NCI-H345 treated with DMSO at 0.1 percent for 48 hours (cell line): ENCODE results near the gene EFCAB3.
"Not testable (repeated sequence)": the region's sequence is repeated elsewhere in the genome, so short reads cannot be mapped to it uniquely, and the experiment has no call there.

Experiments used
- DNase-seq: peaks from one replicate; lab custom pipeline; 2025; ENCODE audit not compliant: unreplicated experiment; lab: John Stamatoyannopoulos, UW

The EFCAB3 gene

DNA sequence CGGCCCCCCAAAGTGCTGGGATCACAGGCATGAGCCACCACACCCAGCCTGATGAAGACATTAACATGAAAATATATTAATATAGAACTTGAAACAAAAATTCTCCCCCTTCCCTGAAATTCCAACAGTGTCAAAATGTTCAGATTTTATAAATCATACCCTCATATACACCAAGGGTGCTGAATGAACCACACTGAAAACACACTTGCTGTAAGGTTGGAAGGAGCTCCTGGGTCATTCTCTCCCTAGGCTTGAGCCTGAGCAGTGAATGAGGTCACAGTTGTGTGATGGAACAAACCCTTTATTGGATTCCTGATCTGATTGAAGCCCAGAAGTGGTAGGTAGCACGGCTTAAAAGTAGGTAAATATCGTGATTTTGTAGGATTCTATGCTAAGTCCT, at the start of gene EFCAB3:
TSS of gene EFCAB3 (plus strand) at position 301 of the 400 bp plus-strand sequence. CDS start 2,427 bp downstream, outside the sequence.
- no peak for DNase-seq

DNA sequence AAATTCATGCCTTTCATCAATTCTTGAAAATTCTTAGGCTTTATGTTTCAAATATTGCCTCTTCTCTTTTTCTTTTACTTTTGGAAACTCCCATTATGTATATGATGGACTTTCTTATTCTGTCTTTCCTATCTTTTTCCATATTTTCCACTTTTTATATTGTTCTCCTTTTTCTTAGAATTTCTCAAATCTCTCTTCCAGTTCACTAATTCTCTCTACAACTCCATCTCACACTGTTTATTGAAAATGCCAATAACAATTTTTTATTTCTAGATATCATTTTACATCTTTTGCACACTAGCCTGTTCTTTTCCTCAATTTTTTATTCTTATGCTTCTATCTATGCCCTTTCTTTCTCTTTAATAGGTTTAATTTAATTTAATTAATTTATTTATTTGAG, 43.8 kb upstream of the EFCAB3 start:
- DNase-seq: no peak

DNA sequence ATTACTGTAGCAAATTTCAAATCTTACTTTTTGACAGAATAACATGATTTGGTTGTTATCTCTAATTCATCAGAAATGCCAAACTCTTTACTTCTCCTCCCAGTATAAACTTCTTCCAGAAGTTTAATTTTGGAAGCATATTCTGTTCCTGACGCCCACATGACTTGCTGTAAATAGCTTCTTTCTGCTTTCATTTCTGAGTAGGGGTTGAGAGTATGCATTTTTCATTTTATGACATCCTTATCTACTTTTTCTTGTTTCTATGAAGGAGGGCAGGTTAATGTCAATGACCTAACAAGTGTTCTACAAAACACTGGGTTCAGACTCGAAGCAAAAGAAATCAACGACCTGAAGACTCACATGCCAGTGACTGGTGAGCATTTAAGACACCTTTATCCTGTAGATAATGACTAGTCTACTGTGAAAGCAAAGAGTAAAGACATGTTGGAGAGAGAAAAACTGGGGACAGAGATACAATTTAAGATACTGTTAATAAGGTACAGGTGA, 36.5 kb upstream of the EFCAB3 start:
- DNase-seq: no peak

DNA sequence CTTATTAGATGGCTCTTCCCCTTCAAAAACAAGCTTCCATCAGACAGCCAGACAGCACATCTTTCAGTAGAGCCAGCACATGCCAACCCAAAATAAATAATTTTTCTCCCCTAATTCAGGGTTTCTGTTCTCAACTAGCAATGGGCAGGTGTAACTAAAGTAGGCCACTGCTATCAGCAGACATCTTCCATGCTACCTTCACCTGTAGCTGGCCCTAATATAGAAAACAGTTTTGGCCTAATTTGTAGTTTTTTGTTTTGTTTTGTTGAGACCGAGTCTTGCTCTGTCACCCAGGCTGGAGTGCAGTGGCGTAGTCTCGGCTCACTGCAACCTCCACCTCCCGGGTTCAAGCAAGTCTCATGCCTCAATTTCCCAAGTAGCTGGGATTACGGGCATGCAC, 29.2 kb upstream of the EFCAB3 start:
- no peak for DNase-seq

DNA sequence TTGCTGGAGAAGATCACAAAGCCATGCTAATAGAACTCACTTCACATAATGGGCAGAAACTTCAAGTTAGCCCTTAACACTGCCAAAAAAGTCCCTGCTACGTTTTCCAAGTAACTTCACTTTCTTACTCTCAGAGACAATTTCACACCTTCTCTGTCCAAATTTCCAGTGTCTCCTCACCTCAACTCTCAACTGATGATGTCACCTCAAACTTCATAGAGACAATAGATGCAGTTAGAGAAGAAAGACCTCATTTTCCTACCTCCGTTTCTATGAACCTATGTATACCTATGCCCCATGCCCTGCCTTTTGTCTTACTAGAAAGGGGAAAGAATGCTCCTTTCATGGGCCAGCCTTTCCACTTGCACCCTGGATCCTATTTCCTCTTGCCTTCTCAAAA, 14.2 kb upstream of the EFCAB3 start:
- DNase-seq: no peak

DNA sequence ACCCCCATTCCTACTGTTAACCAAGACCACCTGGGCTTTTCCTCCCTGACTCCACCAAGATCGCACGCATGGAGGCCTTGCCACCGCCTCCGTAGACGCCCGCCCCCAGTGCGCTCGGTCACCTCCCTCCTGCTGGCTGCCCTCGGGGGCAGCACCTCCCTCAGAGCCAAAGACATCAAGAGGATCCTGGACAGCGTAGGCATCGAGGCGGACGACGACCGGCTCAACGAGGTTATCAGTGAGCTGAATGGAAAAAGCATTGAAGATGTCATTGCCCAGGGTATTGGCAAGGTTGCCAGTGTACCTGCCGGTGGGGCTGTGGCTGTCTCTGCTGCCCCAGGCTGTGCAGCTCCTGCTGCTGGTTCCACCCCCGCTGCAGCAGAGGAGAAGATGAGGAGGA, 1.2 kb downstream of the EFCAB3 start:
- DNase-seq: no peak

DNA sequence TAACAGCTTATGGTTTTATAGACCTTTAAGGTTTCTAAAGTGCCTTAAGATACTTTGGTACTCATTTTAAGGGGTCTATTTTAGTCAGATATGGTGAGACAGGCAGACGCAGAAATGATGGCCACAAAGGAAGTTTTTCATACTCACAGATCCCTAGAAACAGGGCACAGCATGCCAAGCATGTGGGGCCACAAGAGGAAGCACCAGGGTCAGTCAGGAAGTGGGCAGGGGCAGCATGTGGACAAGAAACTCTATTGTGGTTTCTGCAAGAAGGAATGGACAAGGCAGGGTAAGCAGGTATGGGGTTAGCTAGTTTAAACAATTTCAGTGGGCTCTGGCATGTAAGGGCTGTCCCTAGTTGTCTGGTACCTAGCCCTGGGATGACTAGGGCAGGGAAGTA, 8.5 kb downstream of the EFCAB3 start:
- DNase-seq: no peak

DNA sequence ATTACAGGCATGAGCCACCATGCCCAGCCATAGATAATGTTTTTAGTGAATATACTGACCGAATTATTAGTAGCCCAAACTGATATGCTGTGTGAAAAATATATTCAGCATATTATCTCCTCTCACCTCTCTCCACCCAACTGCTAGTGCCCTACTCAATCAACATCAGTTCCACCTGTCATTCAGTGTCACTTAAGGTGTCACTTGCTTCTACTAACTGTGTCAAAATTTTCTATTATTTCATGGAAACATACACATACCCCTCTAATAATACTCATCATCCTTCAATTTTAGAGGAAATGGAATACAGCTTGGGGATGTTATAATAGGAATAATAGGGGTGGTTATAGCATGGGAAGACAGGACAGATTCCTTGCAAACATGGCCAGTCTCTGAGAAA, 12.6 kb downstream of the EFCAB3 start:
- no peak for DNase-seq

DNA sequence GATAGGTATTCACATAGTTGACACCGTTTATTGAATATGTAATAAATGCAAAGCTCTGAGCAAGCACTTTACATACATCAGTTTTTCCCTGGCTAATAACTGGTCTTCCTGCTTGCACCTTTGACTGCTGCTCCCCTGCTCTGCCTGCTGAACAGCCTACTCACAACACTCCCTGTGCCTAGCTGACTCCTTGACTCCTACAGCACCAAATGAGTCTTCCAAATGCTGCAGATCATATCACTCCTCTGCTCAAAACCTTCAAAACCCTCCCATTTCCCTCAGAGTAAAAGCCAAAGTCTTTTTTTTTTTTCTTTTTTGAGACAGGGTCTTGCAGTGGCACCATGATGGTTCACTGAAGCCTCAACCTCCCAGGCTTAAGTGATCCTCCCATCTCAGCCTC, 18.5 kb downstream of the EFCAB3 start:
- DNase-seq: no peak

DNA sequence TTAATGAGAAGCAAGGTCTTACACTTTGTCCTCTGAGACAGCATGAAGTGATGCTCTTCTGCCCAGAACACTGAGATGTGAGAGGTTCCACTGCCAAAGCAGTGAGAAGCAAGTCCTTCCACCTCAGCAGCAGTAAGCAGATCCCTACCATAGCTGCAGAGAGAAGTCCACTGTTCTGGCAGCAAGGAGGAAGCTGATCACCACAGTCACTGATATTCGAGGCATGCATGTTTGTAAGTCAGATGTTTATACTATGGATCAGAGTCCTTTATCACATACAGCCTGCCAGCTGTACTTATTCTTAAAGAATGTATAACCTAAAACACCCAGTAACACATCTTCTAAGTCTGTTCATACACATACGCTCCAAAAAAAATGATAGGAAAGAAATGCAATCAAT, 25.1 kb downstream of the EFCAB3 start:
- no peak for DNase-seq

DNA sequence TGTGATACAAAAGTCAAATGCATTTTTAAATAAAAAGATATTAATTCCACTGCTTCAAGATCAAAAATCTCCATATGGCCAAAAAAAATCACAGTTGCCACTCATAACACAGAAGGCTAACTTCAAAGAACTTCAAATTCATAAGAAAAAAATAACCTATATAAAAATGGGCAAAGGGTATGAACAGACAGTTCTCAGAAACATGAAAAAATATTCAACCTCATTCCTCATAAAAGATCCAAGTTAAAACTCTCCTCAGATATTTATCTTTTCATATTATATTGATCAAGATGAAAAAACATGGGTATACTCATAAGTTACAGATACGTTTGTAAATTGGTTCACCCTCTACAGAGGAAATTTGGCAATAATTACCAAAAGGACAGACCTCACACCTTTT, 32.7 kb downstream of the EFCAB3 start:
- DNase-seq: not testable (repeated sequence)

DNA sequence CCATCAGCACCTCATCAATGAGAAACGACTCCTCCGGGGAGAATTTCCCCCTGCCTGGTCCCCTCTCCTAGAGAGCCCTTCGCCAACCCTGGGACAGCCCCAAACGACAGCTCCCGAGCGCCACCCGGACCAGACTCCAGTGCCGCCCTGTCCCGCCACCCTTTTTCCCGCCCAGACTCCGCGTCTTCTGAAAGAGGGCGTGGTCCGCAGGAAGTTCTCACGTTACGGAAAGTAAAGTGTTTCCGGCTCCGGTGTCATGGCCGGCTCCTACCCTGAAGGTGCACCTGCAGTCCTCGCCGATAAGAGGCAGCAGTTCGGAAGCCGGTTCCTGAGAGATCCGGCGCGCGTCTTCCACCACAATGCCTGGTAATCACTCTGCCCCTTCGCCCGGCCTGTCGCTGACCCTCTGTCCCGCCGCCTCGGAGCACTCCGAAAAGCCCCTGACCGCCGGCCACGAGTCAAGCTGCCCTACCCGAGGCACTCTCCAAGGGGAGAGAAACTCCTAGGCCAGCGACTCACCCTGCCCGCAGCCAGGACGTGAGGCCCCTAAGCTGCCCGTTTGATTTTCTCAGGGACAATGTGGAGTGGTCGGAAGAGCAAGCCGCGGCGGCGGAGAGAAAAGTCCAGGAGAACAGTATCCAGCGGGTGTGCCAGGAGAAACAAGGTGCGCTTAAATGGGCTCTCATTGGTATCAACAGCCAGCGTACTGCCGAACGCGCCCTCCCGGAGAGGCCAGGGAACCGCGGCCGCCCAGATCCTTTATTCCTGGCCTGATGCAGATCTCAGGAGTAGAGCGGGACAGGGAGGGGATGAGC, 43.5 kb downstream of the EFCAB3 start, which contains the start of gene METTL2A:
TSS of gene METTL2A (plus strand) at position 251 of the 815 bp plus-strand sequence. CDS start at position 257, 6 bp downstream.
- DNase-seq: peak; percentile 87

DNA sequence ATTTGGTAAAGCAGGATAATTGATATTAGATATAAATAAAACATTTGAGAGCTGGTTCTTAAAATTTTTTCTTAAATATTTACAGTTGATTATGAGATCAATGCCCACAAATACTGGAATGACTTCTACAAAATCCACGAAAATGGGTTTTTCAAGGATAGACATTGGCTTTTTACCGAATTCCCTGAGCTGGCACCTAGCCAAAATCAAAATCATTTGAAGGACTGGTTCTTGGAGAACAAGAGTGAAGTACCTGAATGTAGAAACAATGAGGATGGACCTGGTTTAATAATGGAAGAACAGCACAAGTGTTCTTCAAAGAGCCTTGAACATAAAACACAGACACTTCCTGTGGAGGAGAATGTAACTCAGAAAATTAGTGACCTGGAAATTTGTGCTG, 45.9 kb downstream of the EFCAB3 start:
- DNase-seq: not testable (repeated sequence)

DNA sequence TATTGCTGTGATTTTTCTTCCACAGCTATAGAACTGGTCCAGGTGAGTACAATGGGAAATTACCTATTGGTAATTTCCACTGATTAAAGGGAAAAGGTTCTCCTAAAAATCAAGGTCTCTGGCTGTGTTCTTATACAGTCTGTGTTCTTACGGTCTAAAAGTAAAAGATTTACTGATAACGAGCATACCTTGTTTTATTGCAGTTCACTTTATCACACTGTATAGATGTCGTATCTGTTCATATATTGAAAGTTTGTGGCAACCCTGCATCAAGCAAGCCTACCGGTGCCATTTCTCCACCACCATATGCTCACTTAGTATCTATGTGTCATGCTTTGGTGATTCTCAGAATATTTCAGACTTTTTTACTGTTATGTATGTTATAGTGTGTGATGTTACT, 54.9 kb downstream of the EFCAB3 start:
- not testable (repeated sequence) for DNase-seq

DNA sequence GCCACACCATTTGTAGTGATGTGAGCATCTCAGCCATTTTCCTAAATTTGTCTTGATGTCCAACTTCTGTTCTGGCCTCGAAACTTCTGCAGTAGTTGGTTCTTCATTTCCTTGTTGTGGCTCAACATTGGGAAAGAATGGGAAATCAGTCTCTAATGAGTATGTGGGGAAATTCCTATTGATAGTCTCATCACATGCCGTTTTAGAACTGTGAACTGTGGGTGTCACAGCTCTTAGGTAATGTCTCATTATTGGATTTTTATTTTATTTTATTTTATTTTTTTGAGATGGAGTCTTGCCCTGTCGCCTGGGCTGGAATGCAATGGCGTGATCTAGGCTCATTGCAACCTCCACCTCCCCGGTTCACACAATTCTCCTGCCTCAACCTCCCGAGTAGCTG, 60.8 kb downstream of the EFCAB3 start:
- DNase-seq: not testable (repeated sequence)

DNA sequence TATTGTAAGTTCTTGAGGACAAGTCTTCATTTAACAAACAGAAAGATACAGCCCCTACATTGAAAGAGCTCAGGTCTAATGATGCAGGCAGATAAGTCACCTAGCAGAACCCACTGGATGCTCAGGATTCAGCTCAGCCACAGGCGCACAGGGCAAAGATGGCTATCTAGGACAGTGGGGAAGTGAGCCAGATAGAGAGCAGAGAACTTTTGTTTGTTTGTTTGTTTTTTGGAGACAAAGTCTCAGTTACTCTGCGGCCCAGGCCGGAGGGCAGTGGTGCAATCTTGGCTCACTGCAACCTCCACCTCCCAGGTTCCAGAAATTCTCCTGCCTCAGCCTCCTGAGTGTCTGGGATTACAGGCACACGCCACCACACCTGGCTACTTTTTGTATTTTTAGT, 63.7 kb downstream of the EFCAB3 start:
- no peak for DNase-seq

DNA sequence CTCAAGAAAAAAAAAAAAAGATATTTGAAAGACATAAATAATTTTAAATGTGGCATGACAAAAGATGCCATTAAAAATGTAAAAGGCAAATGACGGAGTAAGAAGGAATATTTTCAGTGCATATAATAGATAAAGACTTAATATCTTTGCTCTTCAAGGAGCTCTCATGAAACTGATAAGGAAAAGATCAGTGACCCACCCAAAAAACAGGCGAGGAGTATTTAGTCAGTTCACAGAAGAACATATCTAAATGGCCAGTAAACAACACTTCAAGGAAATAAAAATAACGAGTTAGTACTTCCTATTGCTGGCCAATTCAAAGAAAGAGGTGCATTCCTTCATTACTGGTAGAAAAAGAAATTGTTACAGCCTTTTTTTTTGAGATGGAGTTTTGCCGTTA, 65.4 kb downstream of the EFCAB3 start:
- DNase-seq: not testable (repeated sequence)

DNA sequence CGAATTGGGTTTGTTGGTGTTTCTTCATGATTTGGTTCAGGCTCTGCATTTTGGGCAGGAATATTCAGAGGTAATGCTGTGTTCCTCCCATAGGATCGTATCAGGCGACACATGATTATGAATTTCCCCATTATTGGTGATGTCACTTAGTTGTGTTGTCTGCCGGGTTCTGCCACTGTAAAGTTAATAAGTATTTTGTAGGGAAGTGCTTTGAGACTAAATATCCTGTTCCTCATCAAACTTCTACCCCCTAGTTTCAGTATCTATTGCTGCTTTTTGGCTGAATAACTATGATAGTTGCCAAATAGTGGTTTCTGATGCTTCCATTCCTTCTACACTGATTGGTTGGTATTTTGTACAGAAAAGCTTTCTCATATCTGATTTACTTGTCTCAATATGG, 71.8 kb downstream of the EFCAB3 start:
- not testable (repeated sequence) for DNase-seq

DNA sequence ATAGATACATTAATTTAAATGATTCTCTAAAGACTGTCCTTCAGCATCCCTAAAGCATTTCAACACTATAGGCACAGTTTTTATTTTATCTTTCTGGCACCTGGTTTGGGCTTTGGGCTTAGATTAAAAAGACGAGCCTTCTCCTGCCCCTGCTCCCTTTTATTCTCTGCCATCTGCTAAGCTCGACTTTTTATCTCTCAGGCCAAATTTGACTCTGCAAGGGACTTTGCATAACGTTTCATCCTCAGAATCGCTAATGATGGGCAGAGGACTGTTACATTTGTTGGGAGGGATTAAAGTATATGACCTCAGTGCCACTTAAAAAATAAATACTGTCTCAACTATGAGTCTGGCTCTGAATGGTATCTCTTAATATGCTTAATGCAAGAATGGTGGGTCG, 72.7 kb downstream of the EFCAB3 start:
- DNase-seq: not testable (repeated sequence)

DNA sequence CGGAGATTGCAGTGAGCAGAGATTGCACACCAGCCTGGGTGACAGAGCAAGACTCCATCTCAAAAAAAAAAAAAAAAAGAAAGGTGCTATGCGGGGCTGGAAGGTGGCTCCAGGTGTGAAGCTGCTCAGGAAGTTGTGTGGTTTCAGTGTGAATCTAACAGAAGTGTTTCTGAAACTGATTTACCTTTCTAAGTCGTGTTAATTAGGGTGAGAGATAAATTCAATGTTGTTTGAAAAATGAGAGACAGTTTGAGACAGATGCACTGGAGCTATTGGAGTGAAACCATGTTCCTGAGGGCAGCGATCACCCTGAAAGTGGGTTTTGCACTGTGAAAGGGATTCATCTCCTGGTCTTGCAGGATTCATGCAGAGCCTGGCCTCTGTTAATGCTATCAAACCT, 73.3 kb downstream of the EFCAB3 start:
- DNase-seq: not testable (repeated sequence)

DNA sequence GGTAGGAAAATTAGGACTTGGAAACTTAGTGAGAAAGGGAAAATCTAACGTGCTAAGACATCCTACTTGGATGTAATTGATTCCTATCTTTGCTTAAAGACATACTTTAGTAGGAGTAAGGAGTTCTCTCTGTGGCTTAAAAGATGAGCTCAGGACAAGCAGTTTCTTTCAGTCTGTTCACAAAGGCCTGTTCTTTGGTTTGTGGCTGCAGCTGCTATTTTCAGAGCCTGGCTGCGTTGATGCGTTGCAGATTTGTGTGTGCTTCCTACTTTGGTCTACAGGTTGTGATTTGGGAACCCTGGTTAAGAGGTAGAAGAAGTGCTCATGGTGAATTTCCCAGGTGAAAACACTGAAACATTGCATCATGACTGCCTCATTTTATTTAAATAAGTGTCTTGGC, 73.8 kb downstream of the EFCAB3 start:
- DNase-seq: not testable (repeated sequence)

DNA sequence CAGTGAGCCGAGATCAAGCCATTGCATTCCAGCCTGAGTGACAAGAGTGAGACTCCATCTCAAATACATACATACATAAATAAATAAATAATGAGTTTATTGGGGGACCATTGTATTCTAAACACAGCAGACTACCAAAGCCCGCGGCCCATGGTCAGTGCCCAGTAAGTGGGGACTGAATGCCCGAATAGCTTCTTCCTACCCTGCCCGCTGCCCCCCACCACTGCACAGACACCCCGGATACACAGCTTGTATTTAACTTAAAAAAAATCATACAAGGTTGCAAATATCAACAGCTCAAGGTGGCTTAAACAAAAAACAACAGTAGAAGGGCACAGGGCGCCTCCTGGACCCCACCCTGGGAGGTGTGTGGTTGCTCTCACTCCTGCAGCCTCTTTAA, 75.7 kb downstream of the EFCAB3 start:
- DNase-seq: no peak

DNA sequence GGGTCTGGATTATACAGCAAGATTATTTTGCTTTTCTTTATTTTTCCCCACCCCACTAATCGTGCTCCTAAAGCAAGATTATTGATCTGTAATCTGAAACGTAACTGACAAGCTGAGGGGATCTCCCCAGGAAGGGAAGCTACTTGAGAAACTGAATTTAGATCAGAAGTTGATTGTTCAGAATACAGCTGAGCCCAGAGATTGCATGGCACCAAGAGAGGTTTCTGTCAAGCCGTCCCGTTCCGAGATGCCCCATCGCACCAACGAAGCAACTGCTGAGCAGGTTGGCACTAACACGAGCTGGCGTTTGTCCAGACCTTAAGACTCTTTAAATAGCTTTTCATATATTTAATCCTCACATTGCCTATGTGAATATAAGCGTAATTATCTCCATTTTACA, 78.1 kb downstream of the EFCAB3 start:
- not testable (repeated sequence) for DNase-seq
